Measurements from ENCODE around the gene MAD1L1. TPM values are rescaled to one million over a fixed set of nuclear protein-coding genes. Genes with fewer than 3 reads are reported as not detected.

The MAD1L1 gene
- total RNA-seq, 1 experiment from 2014 or later = 163 TPM

GRCh38 chr7:1814089-1814811 is 418.5 kb downstream of the MAD1L1 start:
- in situ Hi-C loops (cut with HindIII; ENCODE audit: low sequenced_read_pairs) = no loop called here

GRCh38 chr7:1813394-1814088 is 419.2 kb downstream of the MAD1L1 start:
- no peak for DNase-seq (ENCODE audit: low spot score)

More at GRCh38 chr7:1814089-1814811, 418.5 kb downstream of the MAD1L1 start:
- no peak for DNase-seq (ENCODE audit: low spot score)

GRCh38 chr7:1812509-1813393 is 420.0 kb downstream of the MAD1L1 start:
- peak; percentile 23 for DNase-seq (ENCODE audit: low spot score)
- in situ Hi-C loops (cut with HindIII; ENCODE audit: low sequenced_read_pairs) = no loop called here

More at GRCh38 chr7:1813394-1814088, 419.2 kb downstream of the MAD1L1 start:
- in situ Hi-C loops (cut with HindIII; ENCODE audit: low sequenced_read_pairs) = no loop called here

- DNase-seq (ENCODE audit: low spot score) = peak; percentile 71
- in situ Hi-C loops (cut with HindIII; ENCODE audit: low sequenced_read_pairs) = no loop called here
Measured at GRCh38 chr7:1811850-1812508, 420.8 kb downstream of the MAD1L1 start.

- in situ Hi-C loops (cut with HindIII; ENCODE audit: low sequenced_read_pairs) = no loop called here
- DNase-seq (ENCODE audit: low spot score) = peak; percentile 37
Measured at GRCh38 chr7:1810961-1811849, 421.5 kb downstream of the MAD1L1 start.

GRCh38 chr7:1810521-1810920 is 422.2 kb downstream of the MAD1L1 start:
- in situ Hi-C loops (cut with HindIII; ENCODE audit: low sequenced_read_pairs) = no loop called here
- no peak for DNase-seq (ENCODE audit: low spot score)

GRCh38 chr7:1809601-1810258 is 423.0 kb downstream of the MAD1L1 start:
- DNase-seq (ENCODE audit: low spot score) = no peak
- in situ Hi-C loops (cut with HindIII; ENCODE audit: low sequenced_read_pairs) = no loop called here

GRCh38 chr7:1809070-1809469 is 423.7 kb downstream of the MAD1L1 start:
- in situ Hi-C loops (cut with HindIII; ENCODE audit: low sequenced_read_pairs) = no loop called here
- DNase-seq (ENCODE audit: low spot score) = no peak

- no peak for DNase-seq (ENCODE audit: low spot score)
- in situ Hi-C loops (cut with HindIII; ENCODE audit: low sequenced_read_pairs) = no loop called here
Measured at GRCh38 chr7:1807821-1808600, 424.7 kb downstream of the MAD1L1 start.

- in situ Hi-C loops (cut with HindIII; ENCODE audit: low sequenced_read_pairs) = no loop called here
Measured at GRCh38 chr7:1806354-1806753, 426.4 kb downstream of the MAD1L1 start.

GRCh38 chr7:1804310-1804709 is 428.4 kb downstream of the MAD1L1 start:
- in situ Hi-C loops (cut with HindIII; ENCODE audit: low sequenced_read_pairs) = no loop called here
- no peak for DNase-seq (ENCODE audit: low spot score)

More at GRCh38 chr7:1806354-1806753, 426.4 kb downstream of the MAD1L1 start:
- DNase-seq (ENCODE audit: low spot score) = no peak

- in situ Hi-C loops (cut with HindIII; ENCODE audit: low sequenced_read_pairs) = no loop called here
- no peak for DNase-seq (ENCODE audit: low spot score)
Measured at GRCh38 chr7:1802899-1803298, 429.8 kb downstream of the MAD1L1 start.

GRCh38 chr7:1800902-1801301 is 431.8 kb downstream of the MAD1L1 start:
- no peak for DNase-seq (ENCODE audit: low spot score)

GRCh38 chr7:1798191-1798590 is 434.6 kb downstream of the MAD1L1 start:
- in situ Hi-C loops (cut with HindIII; ENCODE audit: low sequenced_read_pairs) = no loop called here
- no peak for DNase-seq (ENCODE audit: low spot score)

More at GRCh38 chr7:1800902-1801301, 431.8 kb downstream of the MAD1L1 start:
- in situ Hi-C loops (cut with HindIII; ENCODE audit: low sequenced_read_pairs) = no loop called here

- in situ Hi-C loops (cut with HindIII; ENCODE audit: low sequenced_read_pairs) = no loop called here
- no peak for DNase-seq (ENCODE audit: low spot score)
Measured at GRCh38 chr7:1794888-1795542, 437.7 kb downstream of the MAD1L1 start.

GRCh38 chr7:1787681-1788235 is 445.0 kb downstream of the MAD1L1 start:
- DNase-seq (ENCODE audit: low spot score) = no peak
- in situ Hi-C loops (cut with HindIII; ENCODE audit: low sequenced_read_pairs) = no loop called here

Data from G401 (cell line).